ENCODE measurements around the gene QRICH1. TPM values are rescaled to one million over a fixed set of nuclear protein-coding genes. Genes with fewer than 3 reads are reported as not detected.
A peak's percentile ranks its signal among the peaks of the same experiment; 100 is the strongest.

The QRICH1 gene
- total and polyA plus RNA-seq, 2 of the 13 experiments (the other 11 are each of a cell fraction or from before 2014, with no cell fraction given), result 52.6 to 102 TPM

DNA sequence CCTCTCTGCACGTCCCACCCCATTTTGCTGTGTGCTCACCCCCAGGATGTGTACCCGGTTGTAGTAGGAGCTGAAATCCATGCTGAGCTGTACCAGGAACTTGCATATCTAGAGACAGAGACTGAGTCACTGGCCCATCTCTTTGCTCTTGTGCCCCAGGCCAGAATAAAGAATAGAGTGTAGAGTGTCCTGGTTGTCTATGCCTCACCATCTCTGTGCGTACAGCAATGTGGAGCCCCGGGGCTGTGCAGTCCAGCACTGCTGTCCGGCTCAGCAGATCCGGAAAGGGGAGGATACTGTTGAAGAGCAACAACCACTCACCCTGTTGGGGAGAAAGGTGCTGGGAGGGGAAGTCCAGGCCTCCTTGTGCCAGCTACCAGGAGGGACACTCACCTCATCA lies 78.1 kb downstream of the QRICH1 start:
- no peak overlapping the region for H3K4me3 ChIP-seq (replicated peaks in 1 of 3; ENCODE audit: insufficient read depth in 1 of 3, low read depth in 2 of 3, low read length in 3 of 3)
- intact Hi-C loops (cut with micrococcal nuclease; ENCODE audit: unreplicated experiment), result loop anchor here (2.0 kb wide), 1 partner anchor 29 kb away; no protein-coding TSS in a partner anchor
- H3K79me2 ChIP-seq (ENCODE audit: insufficient read depth, low read length), result peaks cover 26% of the 10 kb centered on the region
- no peak overlapping the region for H3K27ac ChIP-seq (ENCODE audit: extremely low read length, insufficient read depth, low read length)
- 98% methylated on average over 6 of the region's 6 CpGs for WGBS (ENCODE audit: low lambda C conversion rate)
- no TSS peak for BruUV-seq (replicated peaks)
- no peak overlapping the region for H3K4me2 ChIP-seq (ENCODE audit: low read depth, low read length)
- ATAC-seq, result no peak
- peaks cover 20 to 48% of the 10 kb centered on the region in 2 experiments for H3K36me3 ChIP-seq (replicated peaks in 1 of 2; ENCODE audit: control insufficient read depth in 1 of 2, insufficient read depth in 2 of 2, low read length in 2 of 2)
- no peak overlapping the region for H2AFZ ChIP-seq (ENCODE audit: low read length)
- no peaks in the 10 kb centered on the region for H3K9me3 ChIP-seq (ENCODE audit: low read length)
- H3K4me1 ChIP-seq (ENCODE audit: insufficient read depth, low read length), result peaks cover 23% of the 10 kb centered on the region
- ChIA-PET CTCF (ENCODE audit: low intra/inter-chr PET ratio, low total read pairs) (no interaction called here), POLR2A (interaction anchor here (0.6 to 12.8 kb wide), 4 partner anchors 6 to 145 kb away, joined by 3 to 280 read pairs (median 9); partner anchors contain the start of genes DALRD3, IMPDH2, NDUFAF3 and WDR6)
- H3K27me3 ChIP-seq (ENCODE audit: control insufficient read depth in 1 of 2, insufficient read depth in 2 of 2, low read length in 2 of 2), result no peaks in the 10 kb centered on the region; a peak in 1 of 5 replicates
- no peak for DNase-seq (ENCODE audit: low spot score)
- FAIRE-seq, result no peak
- H3K9ac ChIP-seq (ENCODE audit: insufficient read depth, low read depth, low read length), result no peak overlapping the region
- in situ Hi-C loops (cut with HindIII; ENCODE audit: extremely low pct_ligation_motif_present, low pct_unique_long_range_greater_than_20kb), result no loop called here
- TF ChIP-seq ZNF282 (IDR thresholded peaks at IDR 0.05; ENCODE audit: partially characterized antibody) (no peak), POLR2G (IDR thresholded peaks at IDR 0.05; ENCODE audit: low read depth, low read length) (0 out of 2 replicates have a peak, but pooled peaks have one; percentile 5), TEAD3 (CRISPR knock-in tag; optimal IDR thresholded peaks at IDR 0.05; ENCODE audit: borderline replicate concordance) (no peak), FOSL2 (CRISPR knock-in tag; IDR thresholded peaks at IDR 0.05) (no peak), EP300 (IDR thresholded peaks at IDR 0.05; ENCODE audit: low read depth in 2 of 2, low read length in 2 of 2) (no peak), EP300 (CRISPR knock-in tag; IDR thresholded peaks at IDR 0.05; ENCODE audit: borderline replicate concordance) (no peak), ZNF350 (CRISPR knock-in tag; IDR thresholded peaks at IDR 0.05; ENCODE audit: borderline replicate concordance, low read depth) (0 out of 2 replicates have a peak, but pooled peaks have one; percentile 20), NONO (IDR thresholded peaks at IDR 0.05) (no peak), NONO (CRISPR knock-in tag; conservative IDR thresholded peaks at IDR 0.05) (no peak), ZNF773 (CRISPR knock-in tag; IDR thresholded peaks at IDR 0.05; ENCODE audit: borderline replicate concordance) (no peak), ATF1 (CRISPR knock-in tag; IDR thresholded peaks at IDR 0.05) (no peak), HHEX (CRISPR knock-in tag; IDR thresholded peaks at IDR 0.05) (no peak)
- TF ChIP-seq, protein P1, sequence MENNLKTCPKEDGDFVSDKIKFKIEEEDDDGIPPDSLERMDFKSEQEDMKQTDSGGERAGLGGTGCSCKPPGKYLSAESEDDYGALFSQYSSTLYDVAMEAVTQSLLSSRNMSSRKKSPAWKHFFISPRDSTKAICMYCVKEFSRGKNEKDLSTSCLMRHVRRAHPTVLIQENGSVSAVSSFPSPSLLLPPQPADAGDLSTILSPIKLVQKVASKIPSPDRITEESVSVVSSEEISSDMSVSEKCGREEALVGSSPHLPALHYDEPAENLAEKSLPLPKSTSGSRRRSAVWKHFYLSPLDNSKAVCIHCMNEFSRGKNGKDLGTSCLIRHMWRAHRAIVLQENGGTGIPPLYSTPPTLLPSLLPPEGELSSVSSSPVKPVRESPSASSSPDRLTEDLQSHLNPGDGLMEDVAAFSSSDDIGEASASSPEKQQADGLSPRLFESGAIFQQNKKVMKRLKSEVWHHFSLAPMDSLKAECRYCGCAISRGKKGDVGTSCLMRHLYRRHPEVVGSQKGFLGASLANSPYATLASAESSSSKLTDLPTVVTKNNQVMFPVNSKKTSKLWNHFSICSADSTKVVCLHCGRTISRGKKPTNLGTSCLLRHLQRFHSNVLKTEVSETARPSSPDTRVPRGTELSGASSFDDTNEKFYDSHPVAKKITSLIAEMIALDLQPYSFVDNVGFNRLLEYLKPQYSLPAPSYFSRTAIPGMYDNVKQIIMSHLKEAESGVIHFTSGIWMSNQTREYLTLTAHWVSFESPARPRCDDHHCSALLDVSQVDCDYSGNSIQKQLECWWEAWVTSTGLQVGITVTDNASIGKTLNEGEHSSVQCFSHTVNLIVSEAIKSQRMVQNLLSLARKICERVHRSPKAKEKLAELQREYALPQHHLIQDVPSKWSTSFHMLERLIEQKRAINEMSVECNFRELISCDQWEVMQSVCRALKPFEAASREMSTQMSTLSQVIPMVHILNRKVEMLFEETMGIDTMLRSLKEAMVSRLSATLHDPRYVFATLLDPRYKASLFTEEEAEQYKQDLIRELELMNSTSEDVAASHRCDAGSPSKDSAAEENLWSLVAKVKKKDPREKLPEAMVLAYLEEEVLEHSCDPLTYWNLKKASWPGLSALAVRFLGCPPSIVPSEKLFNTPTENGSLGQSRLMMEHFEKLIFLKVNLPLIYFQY (CRISPR knock-in tag; IDR thresholded peaks at IDR 0.05; ENCODE audit: borderline replicate concordance), result no peak
- TF ChIP-seq, protein P2, sequence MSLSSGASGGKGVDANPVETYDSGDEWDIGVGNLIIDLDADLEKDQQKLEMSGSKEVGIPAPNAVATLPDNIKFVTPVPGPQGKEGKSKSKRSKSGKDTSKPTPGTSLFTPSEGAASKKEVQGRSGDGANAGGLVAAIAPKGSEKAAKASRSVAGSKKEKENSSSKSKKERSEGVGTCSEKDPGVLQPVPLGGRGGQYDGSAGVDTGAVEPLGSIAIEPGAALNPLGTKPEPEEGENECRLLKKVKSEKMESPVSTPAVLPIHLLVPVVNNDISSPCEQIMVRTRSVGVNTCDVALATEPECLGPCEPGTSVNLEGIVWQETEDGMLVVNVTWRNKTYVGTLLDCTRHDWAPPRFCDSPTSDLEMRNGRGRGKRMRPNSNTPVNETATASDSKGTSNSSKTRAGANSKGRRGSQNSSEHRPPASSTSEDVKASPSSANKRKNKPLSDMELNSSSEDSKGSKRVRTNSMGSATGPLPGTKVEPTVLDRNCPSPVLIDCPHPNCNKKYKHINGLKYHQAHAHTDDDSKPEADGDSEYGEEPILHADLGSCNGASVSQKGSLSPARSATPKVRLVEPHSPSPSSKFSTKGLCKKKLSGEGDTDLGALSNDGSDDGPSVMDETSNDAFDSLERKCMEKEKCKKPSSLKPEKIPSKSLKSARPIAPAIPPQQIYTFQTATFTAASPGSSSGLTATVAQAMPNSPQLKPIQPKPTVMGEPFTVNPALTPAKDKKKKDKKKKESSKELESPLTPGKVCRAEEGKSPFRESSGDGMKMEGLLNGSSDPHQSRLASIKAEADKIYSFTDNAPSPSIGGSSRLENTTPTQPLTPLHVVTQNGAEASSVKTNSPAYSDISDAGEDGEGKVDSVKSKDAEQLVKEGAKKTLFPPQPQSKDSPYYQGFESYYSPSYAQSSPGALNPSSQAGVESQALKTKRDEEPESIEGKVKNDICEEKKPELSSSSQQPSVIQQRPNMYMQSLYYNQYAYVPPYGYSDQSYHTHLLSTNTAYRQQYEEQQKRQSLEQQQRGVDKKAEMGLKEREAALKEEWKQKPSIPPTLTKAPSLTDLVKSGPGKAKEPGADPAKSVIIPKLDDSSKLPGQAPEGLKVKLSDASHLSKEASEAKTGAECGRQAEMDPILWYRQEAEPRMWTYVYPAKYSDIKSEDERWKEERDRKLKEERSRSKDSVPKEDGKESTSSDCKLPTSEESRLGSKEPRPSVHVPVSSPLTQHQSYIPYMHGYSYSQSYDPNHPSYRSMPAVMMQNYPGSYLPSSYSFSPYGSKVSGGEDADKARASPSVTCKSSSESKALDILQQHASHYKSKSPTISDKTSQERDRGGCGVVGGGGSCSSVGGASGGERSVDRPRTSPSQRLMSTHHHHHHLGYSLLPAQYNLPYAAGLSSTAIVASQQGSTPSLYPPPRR (CRISPR knock-in tag; IDR thresholded peaks at IDR 0.05; ENCODE audit: borderline replicate concordance), result no peak
- peaks cover 26% of the 10 kb centered on the region; the same call in 1 of the 2 replicates for H4K20me1 ChIP-seq (ENCODE audit: insufficient read depth, low read length)

All from HepG2 (cell line).